Measurements from ENCODE around the gene ASPSCR1. TPM values are rescaled to one million over a fixed set of nuclear protein-coding genes. Genes with fewer than 3 reads are reported as not detected.

Gene ASPSCR1
- total RNA-seq, 4 donors from 2014 or later: 11.7 to 24.4 (median 18.6) TPM

- Histone ChIP-seq H3K4me3 (no peak overlapping the region), H3K9me3 (no peaks in the 10 kb centered on the region), H3K27ac (no peak overlapping the region), H3K27me3 (no peaks in the 10 kb centered on the region), H3K36me3 (peaks cover 0 to 40% of the 10 kb centered on the region in 2 donors), H3K4me1 (peaks cover 0 to 32% (median 22%) of the 10 kb centered on the region in 3 donors)
- ATAC-seq: no peak
- WGBS, 2 donors (ENCODE audit: low coverage in 1 of 2): 68 to 93% methylated on average over 3 to 5 of the region's 25 CpGs
- TF ChIP-seq CTCF (IDR thresholded peaks at IDR 0.05): no peak
- no peak for TF ChIP-seq POLR2AphosphoS5 (IDR thresholded peaks at IDR 0.05)
- TF ChIP-seq POLR2A (IDR thresholded peaks at IDR 0.05): no peak
- TF ChIP-seq EP300 (IDR thresholded peaks at IDR 0.05): no peak
These were observed 70.6 kb downstream of the ASPSCR1 start for GRCh38 chr17:82047914-82048570.

- no peaks in the 10 kb centered on the region for H3K9me3 ChIP-seq
- H3K4me1 ChIP-seq: peaks cover 0 to 37% (median 26%) of the 10 kb centered on the region in 3 donors
- H3K27ac ChIP-seq: no peak overlapping the region
- H3K27me3 ChIP-seq: no peaks in the 10 kb centered on the region
- TF ChIP-seq POLR2AphosphoS5 (IDR thresholded peaks at IDR 0.05) (no peak), POLR2A (IDR thresholded peaks at IDR 0.05) (no peak)
- H3K36me3 ChIP-seq: peaks cover 0 to 45% of the 10 kb centered on the region in 2 donors
- 75% methylated on average over 6 of the region's 20 CpGs; no CpG with 5 or more reads in 1 of the 2 donors for WGBS, 2 donors (ENCODE audit: low coverage in 1 of 2)
- no peak for ATAC-seq
- no peak overlapping the region for H3K4me3 ChIP-seq
These were observed 71.1 kb downstream of the ASPSCR1 start for GRCh38 chr17:82048571-82048971.

- Histone ChIP-seq H3K36me3 (peaks cover 0 to 50% of the 10 kb centered on the region in 2 donors), H3K27me3 (no peaks in the 10 kb centered on the region), H3K4me3 (no peak overlapping the region), H3K27ac (no peak overlapping the region), H3K9me3 (no peaks in the 10 kb centered on the region), H3K4me1 (peaks cover 0 to 43% (median 26%) of the 10 kb centered on the region in 3 donors)
- 58 to 60% methylated on average over 2 to 3 of the region's 8 CpGs for WGBS, 2 donors (ENCODE audit: low coverage in 1 of 2)
- no peak for ATAC-seq
- TF ChIP-seq POLR2AphosphoS5 (IDR thresholded peaks at IDR 0.05) (no peak), POLR2A (IDR thresholded peaks at IDR 0.05) (no peak), EP300 (IDR thresholded peaks at IDR 0.05) (no peak), CTCF (IDR thresholded peaks at IDR 0.05) (no peak)
These were observed 71.7 kb downstream of the ASPSCR1 start for GRCh38 chr17:82049106-82049505.

- H3K4me1 ChIP-seq: peaks cover 0 to 47% (median 26%) of the 10 kb centered on the region in 3 donors
- TF ChIP-seq POLR2AphosphoS5 (IDR thresholded peaks at IDR 0.05) (no peak), POLR2A (IDR thresholded peaks at IDR 0.05) (no peak), EP300 (IDR thresholded peaks at IDR 0.05) (no peak), CTCF (IDR thresholded peaks at IDR 0.05) (no peak)
- no peak overlapping the region for H3K27ac ChIP-seq
- no peaks in the 10 kb centered on the region for H3K9me3 ChIP-seq
- ATAC-seq: no peak
- no peak overlapping the region for H3K4me3 ChIP-seq
- peaks cover 0 to 55% of the 10 kb centered on the region in 2 donors for H3K36me3 ChIP-seq
- no peaks in the 10 kb centered on the region for H3K27me3 ChIP-seq
- WGBS, 2 donors (ENCODE audit: low coverage in 1 of 2): no CpG with 5 or more reads among the region's 16 CpGs
These were observed 72.1 kb downstream of the ASPSCR1 start for GRCh38 chr17:82049521-82049971.

- WGBS, 2 donors (ENCODE audit: low coverage in 1 of 2): 80 to 83% methylated on average over 1 of the region's 28 CpGs
- H3K9me3 ChIP-seq: no peaks in the 10 kb centered on the region
- no peaks in the 10 kb centered on the region for H3K27me3 ChIP-seq
- TF ChIP-seq POLR2A (IDR thresholded peaks at IDR 0.05) (no peak), CTCF (IDR thresholded peaks at IDR 0.05) (no peak)
- no peak for ATAC-seq
- peaks cover 0 to 62% of the 10 kb centered on the region in 2 donors for H3K36me3 ChIP-seq
- peaks cover 0 to 51% (median 26%) of the 10 kb centered on the region in 3 donors for H3K4me1 ChIP-seq
- peak overlapping the region in 1 of 4 donors; percentile 81 for H3K27ac ChIP-seq
- peak overlapping the region in 1 of 2 donors; percentile 84 for H3K4me3 ChIP-seq
These were observed 72.8 kb downstream of the ASPSCR1 start for GRCh38 chr17:82050152-82050760.

Data from gastroesophageal sphincter (tissue), 4 donors.